DOHH2 (cell line): ENCODE measurements around the gene SIDT2.

ENCODE experiments used
- CTCF ChIP-seq: fragments of 200-600 bp; sonication (generic); IDR thresholded peaks from one replicate; pipeline ENCODE4 v1.5.1; 2014; ENCODE audit warnings: antibody characterized with exemption, mild to moderate bottlenecking, low read depth, low read length; ENCODE audit not compliant: poor library complexity, severe bottlenecking
- EZH2phosphoT487 ChIP-seq: fragments of 200-600 bp; sonication (generic); IDR thresholded peaks from 2 replicates; pipeline ENCODE4 v1.6.1; 2017; ENCODE audit warnings: borderline replicate concordance, mild to moderate bottlenecking, antibody characterized with exemption, low read length, moderate library complexity, mixed read lengths

DNA sequence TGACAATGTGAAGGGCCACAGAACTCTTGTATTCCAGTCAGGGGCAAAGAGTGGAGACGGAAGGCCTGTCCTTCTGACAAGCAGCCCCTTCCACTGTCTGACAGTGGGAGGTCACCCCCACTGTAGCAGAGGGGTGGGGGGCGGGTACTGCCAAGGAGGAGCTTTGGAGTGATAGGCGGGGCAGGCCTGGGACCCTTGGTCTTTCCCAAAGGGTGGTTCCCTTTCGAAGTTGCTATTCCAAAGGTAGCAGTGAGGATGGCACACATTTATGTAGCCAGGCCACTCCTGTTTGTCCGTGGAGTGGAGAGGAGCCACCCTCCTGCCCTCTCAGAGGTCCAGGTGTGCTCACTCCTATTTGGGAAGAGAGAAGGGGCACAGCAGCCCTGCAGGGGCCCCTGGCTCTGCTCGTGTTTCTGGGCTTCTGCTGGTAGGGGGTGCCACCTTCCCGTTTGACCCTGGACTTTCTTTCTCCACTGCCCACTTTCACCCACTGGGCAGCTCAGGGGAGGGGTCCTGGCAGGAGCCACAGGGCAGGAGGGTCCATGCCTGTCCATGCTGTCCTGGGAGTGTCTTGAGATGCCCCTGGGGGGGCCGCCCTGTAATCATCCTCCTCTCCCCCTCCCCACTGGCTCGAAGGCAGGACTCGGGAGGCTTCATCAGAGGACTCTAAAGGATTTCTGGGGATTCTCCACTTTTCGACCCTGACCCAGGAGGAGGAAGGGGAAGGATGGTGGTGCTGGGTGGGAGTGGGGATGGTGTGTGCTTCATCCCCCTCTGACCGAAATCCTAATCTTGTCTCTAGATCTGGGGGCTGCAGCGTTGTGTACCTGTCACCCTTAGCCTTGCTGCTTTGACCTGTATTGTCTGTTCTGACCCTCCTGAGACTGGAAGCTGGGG is 21.6 kb downstream of the SIDT2 start:
- TF ChIP-seq EZH2phosphoT487: no peak
- TF ChIP-seq CTCF: no peak
